B cell (primary cell): Measurements from ENCODE around the gene NPR1. TPM values are rescaled to one million over a fixed set of nuclear protein-coding genes. Genes with fewer than 3 reads are reported as not detected.

Source experiments
- ATAC-seq: fragments of 200-7000 bp; cut with Tn5 transposase; one replicate; pipeline ENCODE4 v1.10.0; 2021; ENCODE audit warnings: low read depth, mild to moderate bottlenecking, moderate number of reproducible peaks, moderate library complexity
- CTCF ChIA-PET: fragments of 350-600 bp; sonication (Branson Sonifier 250); formaldehyde crosslinking; loops from one replicate; lab custom pipeline; 2021; ENCODE audit warnings: antibody characterized with exemption, inconsistent platforms; lab: Charles Lee
- POLR2A ChIA-PET: fragments of 350-600 bp; sonication (Branson Sonifier 250); formaldehyde crosslinking; loops from one replicate; lab custom pipeline; 2021; ENCODE audit warnings: antibody characterized with exemption; lab: Charles Lee
- DNase-seq: peaks from one replicate; pipeline ENCODE4 v3.0.0; 2013
- H2AFZ ChIP-seq: 2 replicates; pipeline ENCODE4 v1.6.1; 2012; ENCODE audit warnings: mild to moderate bottlenecking, low read depth, low read length; ENCODE audit not compliant: insufficient read depth, poor library complexity, severe bottlenecking
- H3K27ac ChIP-seq, 2 donors: 1 replicate in 1 of 2; 2 replicates in 1 of 2; pipeline ENCODE4 v1.5.1; 2012 to 2013; ENCODE audit warnings: low read length in 2 of 2, mild to moderate bottlenecking in 2 of 2, moderate library complexity in 1 of 2
- H3K27me3 ChIP-seq, 4 experiments: fragments of 200-600 bp in 1 of 4; sonication (generic) in 1 of 4; replicated peaks in 1 of 4; 1 replicate in 2 of 4; 2 replicates in 2 of 4; pipeline versions ENCODE4 v1.6.1 to v1.7.0; 2013 to 2016; ENCODE audit warnings: low read length in 3 of 4, mild to moderate bottlenecking in 2 of 4, mixed read lengths in 1 of 4, moderate library complexity in 1 of 4; ENCODE audit not compliant: insufficient read depth in 4 of 4, control insufficient read depth in 3 of 4; ENCODE audit errors: control extremely low read depth in 1 of 4
- H3K36me3 ChIP-seq, 2 experiments: replicated peaks in 1 of 2; 1 replicate in 1 of 2; 2 replicates in 1 of 2; pipeline versions ENCODE4 v1.6.1 to v1.7.1; 2013; ENCODE audit warnings: low read length in 1 of 2; ENCODE audit not compliant: insufficient read depth in 2 of 2, control insufficient read depth in 1 of 2; ENCODE audit errors: control extremely low read depth in 1 of 2, extremely low read depth in 1 of 2
- H3K4me1 ChIP-seq, 2 donors: fragments of 200-600 bp in 1 of 2; sonication (generic) in 1 of 2; 1 replicate in 1 of 2; 2 replicates in 1 of 2; pipeline versions ENCODE4 v1.5.1 to v1.6.1; 2013 to 2017; ENCODE audit warnings: low read length in 2 of 2; ENCODE audit not compliant: control insufficient read depth in 2 of 2, insufficient read depth in 2 of 2
- H3K4me2 ChIP-seq: replicated peaks from 2 replicates; pipeline ENCODE3; 2012; ENCODE audit warnings: mild to moderate bottlenecking, low read depth, low read length; ENCODE audit not compliant: poor library complexity, severe bottlenecking
- H3K4me3 ChIP-seq, 5 experiments: fragments of 200-600 bp in 1 of 5; sonication (generic) in 1 of 5; 1 replicate in 3 of 5; 2 replicates in 2 of 5; pipeline versions ENCODE4 v1.5.1 to v1.7.0; 2011 to 2016; ENCODE audit warnings: low read length in 4 of 5, mild to moderate bottlenecking in 4 of 5, low read depth in 2 of 5, control low read depth in 1 of 5, moderate library complexity in 1 of 5; ENCODE audit not compliant: insufficient read depth in 1 of 5; ENCODE audit errors: control extremely low read depth in 1 of 5, extremely low read depth in 1 of 5
- H3K79me2 ChIP-seq: fragments of 200-600 bp; sonication (generic); one replicate; pipeline ENCODE4 v1.6.0; 2016; ENCODE audit warnings: low read length; ENCODE audit not compliant: control insufficient read depth, insufficient read depth
- H3K9ac ChIP-seq: fragments of 200-600 bp; sonication (generic); 2 replicates; pipeline ENCODE4 v1.6.1; 2017; ENCODE audit warnings: mild to moderate bottlenecking, low read length, moderate library complexity
- H3K9me3 ChIP-seq, 3 donors: one replicate each; pipeline versions ENCODE4 v1.6.1 to v1.7.1; 2013; ENCODE audit warnings: low read length in 2 of 3; ENCODE audit not compliant: control insufficient read depth in 2 of 3, insufficient read depth in 1 of 3; ENCODE audit errors: control extremely low read depth in 1 of 3
- H4K20me1 ChIP-seq: 2 replicates; pipeline ENCODE4 v1.6.0; 2012; ENCODE audit warnings: mild to moderate bottlenecking, low read length; ENCODE audit not compliant: insufficient read depth, control insufficient read depth, poor library complexity, severe bottlenecking
- H3K27ac Mint-ChIP-seq: one replicate; pipeline ENCODE4 v1.8.0; 2021; ENCODE audit warnings: mixed read lengths
- H3K27me3 Mint-ChIP-seq: one replicate; pipeline ENCODE4 v1.8.0; 2021; ENCODE audit warnings: mixed read lengths
- H3K4me1 Mint-ChIP-seq: one replicate; pipeline ENCODE4 v1.8.0; 2021; ENCODE audit warnings: mixed read lengths
- H3K4me3 Mint-ChIP-seq: one replicate; pipeline ENCODE4 v1.8.0; 2021; ENCODE audit warnings: mixed read lengths
- H3K9me3 Mint-ChIP-seq: one replicate; pipeline ENCODE4 v1.8.0; 2022; ENCODE audit warnings: mixed read lengths; ENCODE audit not compliant: insufficient read depth
- EZH2 ChIP-seq: IDR thresholded peaks from 2 replicates; pipeline ENCODE4 v1.6.1; 2012; ENCODE audit warnings: borderline replicate concordance, low read depth, mild to moderate bottlenecking, moderate library complexity, low read length; ENCODE audit not compliant: insufficient read depth, poor library complexity, severe bottlenecking
- WGBS: methylation state at CpG from one replicate; pipeline ENCODE4 v1.1.5; 2013; ENCODE audit warnings: missing lambda C conversion rate; ENCODE audit not compliant: insufficient coverage; 5-methylcytosine and 5-hydroxymethylcytosine counted together
- intact Hi-C: fragments of 100-400 bp; cut with micrococcal nuclease; formaldehyde crosslinking; loops from one replicate; pipeline ENCODE4 v1.10.0; 2022
- polyA plus RNA-seq: library from polyadenylated mRNA; depleted of rRNA; stranded (reverse); fragments of >200 nt; gene quantifications from 2 replicates; pipeline ENCODE4 v1.2.3, GENCODE V29; 2012
- total RNA-seq, 2 donors: library from RNA; stranded (reverse); fragments of 120-200 nt in 1 of 2; gene quantifications; 1 replicate in 1 of 2; 2 replicates in 1 of 2; pipeline versions ENCODE4 v1.2.3 to v1.2.4, GENCODE V29; 2013 to 2022
- TF ChIP-seq, protein P1 (sequence below): fragments of 200-600 bp; IDR thresholded peaks from one replicate; pipeline ENCODE4 v1.8.0; 2022; ENCODE audit warnings: antibody characterized with exemption, mild to moderate bottlenecking

The NPR1 gene
- total and polyA plus RNA-seq, 2 donors (not counting 1 experiment from before 2014, with no cell fraction given) = 0.37 TPM; not detected in 1

DNA sequence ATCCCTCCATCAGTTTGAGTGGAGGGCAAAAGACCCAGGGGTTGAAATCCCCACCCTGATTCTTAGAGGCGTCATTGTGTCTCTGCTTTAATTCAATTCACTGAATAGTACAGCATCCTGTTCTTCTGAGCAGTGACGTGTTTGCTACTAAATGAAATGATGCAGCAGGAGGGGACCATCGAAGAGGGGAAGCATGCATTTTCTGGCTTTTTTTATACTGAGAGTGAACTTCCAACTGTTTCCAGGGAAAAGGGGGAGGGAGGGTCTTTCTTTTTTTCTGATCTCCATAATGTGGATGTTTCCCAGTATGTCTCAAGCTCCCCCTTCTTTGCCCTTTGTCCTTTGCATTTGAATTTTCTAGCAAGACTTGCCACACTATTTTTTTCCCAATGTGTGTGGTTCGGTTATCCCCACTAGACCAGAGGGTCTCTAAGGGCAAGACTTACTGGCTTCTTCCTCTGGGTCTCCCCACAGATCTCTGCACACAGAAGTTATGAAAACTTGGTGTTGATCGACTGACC, 52.0 kb downstream of the NPR1 start:
- Histone ChIP-seq H2AFZ (no peak overlapping the region), H3K9ac (no peak overlapping the region), H4K20me1 (no peaks in the 10 kb centered on the region), H3K36me3 (peaks cover 0 to 2% of the 10 kb centered on the region in 2 experiments), H3K27me3 (no peaks in the 10 kb centered on the region), H3K27ac (peak overlapping the region in 1 of 2 donors; percentile 24), H3K4me1 (peaks cover 9 to 16% of the 10 kb centered on the region in 2 donors), H3K79me2 (peaks cover 31% of the 10 kb centered on the region), H3K4me3 (no peak overlapping the region), H3K9me3 (no peaks in the 10 kb centered on the region), H3K4me2 (no peak overlapping the region)
- DNase-seq = no peak
- Mint-ChIP-seq H3K4me1 (peaks cover 43% of the 10 kb centered on the region), H3K27me3 (no peaks in the 10 kb centered on the region), H3K4me3 (no peak overlapping the region), H3K27ac (peak overlapping the region; percentile 23), H3K9me3 (no peaks in the 10 kb centered on the region)
- intact Hi-C loops = no loop called here
- TF ChIP-seq, protein P1, sequence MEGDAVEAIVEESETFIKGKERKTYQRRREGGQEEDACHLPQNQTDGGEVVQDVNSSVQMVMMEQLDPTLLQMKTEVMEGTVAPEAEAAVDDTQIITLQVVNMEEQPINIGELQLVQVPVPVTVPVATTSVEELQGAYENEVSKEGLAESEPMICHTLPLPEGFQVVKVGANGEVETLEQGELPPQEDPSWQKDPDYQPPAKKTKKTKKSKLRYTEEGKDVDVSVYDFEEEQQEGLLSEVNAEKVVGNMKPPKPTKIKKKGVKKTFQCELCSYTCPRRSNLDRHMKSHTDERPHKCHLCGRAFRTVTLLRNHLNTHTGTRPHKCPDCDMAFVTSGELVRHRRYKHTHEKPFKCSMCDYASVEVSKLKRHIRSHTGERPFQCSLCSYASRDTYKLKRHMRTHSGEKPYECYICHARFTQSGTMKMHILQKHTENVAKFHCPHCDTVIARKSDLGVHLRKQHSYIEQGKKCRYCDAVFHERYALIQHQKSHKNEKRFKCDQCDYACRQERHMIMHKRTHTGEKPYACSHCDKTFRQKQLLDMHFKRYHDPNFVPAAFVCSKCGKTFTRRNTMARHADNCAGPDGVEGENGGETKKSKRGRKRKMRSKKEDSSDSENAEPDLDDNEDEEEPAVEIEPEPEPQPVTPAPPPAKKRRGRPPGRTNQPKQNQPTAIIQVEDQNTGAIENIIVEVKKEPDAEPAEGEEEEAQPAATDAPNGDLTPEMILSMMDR = no peak
- TF ChIP-seq EZH2 = no peak
- CTCF ChIA-PET = interaction anchor here (1.0 kb wide), 1 partner anchor 9 kb away, joined by 3 read pairs; no protein-coding TSS in a partner anchor
- POLR2A ChIA-PET = no interaction called here
- WGBS = no CpG with 5 or more reads among the region's 5 CpGs
- no peak for ATAC-seq

DNA sequence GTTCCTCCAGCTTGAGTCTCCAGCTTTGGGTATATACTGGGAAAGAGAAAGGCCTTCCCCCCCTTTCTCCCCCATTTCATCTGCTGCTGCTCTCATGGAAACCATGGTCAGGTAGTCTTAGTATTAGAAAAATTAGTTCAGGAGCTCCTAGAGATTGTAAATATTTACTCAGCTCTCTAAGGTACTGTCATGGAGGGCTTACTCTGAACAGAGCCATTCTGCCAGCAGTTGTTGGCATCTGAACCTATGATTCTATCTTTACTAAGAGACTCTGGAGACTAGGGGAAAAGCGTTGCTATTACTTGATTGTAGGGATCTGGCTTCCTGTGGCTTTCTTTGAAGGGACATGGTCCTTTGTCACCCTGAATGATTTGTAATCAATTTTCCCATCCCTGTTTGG, 55.5 kb downstream of the NPR1 start:
- H2AFZ ChIP-seq = no peak overlapping the region
- H3K27ac Mint-ChIP-seq = no peak overlapping the region
- H4K20me1 ChIP-seq = no peaks in the 10 kb centered on the region
- H3K4me3 Mint-ChIP-seq = no peak overlapping the region
- DNase-seq = no peak
- no peak for TF ChIP-seq EZH2
- TF ChIP-seq, protein P1 = no peak
- no peak for ATAC-seq
- peaks cover 31% of the 10 kb centered on the region for H3K79me2 ChIP-seq
- ChIA-PET CTCF (no interaction called here), POLR2A (no interaction called here)
- intact Hi-C loops = no loop called here
- no peaks in the 10 kb centered on the region for H3K9me3 ChIP-seq
- H3K27me3 Mint-ChIP-seq = no peaks in the 10 kb centered on the region
- WGBS = no CpG with 5 or more reads among the region's 1 CpG
- peaks cover 3 to 4% of the 10 kb centered on the region in 2 donors for H3K4me1 ChIP-seq
- no peak overlapping the region for H3K9ac ChIP-seq
- peaks cover 0 to 10% of the 10 kb centered on the region in 2 experiments for H3K36me3 ChIP-seq
- H3K27ac ChIP-seq = no peak overlapping the region
- H3K27me3 ChIP-seq = no peaks in the 10 kb centered on the region
- H3K9me3 Mint-ChIP-seq = no peaks in the 10 kb centered on the region
- no peak overlapping the region for H3K4me3 ChIP-seq
- H3K4me2 ChIP-seq = no peak overlapping the region
- peaks cover 29% of the 10 kb centered on the region for H3K4me1 Mint-ChIP-seq
